Left renal pelvis (tissue), 4 donors: Measurements from ENCODE around the gene SERPING1. TPM values are rescaled to one million over a fixed set of nuclear protein-coding genes. Genes with fewer than 3 reads are reported as not detected.
"Not testable (repeated sequence)": the region's sequence is repeated elsewhere in the genome, so short reads cannot be mapped to it uniquely, and the experiment has no call there.

ENCODE experiments used
- DNase-seq, 4 donors: peaks; one replicate each; pipeline ENCODE4 v3.0.0-alpha.2; 2013; ENCODE audit warnings: low read depth in 4 of 4, low spot score in 3 of 4
- polyA plus RNA-seq, 4 donors: library from polyadenylated mRNA; unstranded; fragments of 120-200 nt; gene quantifications; one replicate each; pipeline ENCODE4 v1.2.1, GENCODE V29; 2013; ENCODE audit not compliant: insufficient read length in 4 of 4

SERPING1 gene
- polyA plus RNA-seq, 4 donors = 139 to 440 (median 176) TPM

DNA sequence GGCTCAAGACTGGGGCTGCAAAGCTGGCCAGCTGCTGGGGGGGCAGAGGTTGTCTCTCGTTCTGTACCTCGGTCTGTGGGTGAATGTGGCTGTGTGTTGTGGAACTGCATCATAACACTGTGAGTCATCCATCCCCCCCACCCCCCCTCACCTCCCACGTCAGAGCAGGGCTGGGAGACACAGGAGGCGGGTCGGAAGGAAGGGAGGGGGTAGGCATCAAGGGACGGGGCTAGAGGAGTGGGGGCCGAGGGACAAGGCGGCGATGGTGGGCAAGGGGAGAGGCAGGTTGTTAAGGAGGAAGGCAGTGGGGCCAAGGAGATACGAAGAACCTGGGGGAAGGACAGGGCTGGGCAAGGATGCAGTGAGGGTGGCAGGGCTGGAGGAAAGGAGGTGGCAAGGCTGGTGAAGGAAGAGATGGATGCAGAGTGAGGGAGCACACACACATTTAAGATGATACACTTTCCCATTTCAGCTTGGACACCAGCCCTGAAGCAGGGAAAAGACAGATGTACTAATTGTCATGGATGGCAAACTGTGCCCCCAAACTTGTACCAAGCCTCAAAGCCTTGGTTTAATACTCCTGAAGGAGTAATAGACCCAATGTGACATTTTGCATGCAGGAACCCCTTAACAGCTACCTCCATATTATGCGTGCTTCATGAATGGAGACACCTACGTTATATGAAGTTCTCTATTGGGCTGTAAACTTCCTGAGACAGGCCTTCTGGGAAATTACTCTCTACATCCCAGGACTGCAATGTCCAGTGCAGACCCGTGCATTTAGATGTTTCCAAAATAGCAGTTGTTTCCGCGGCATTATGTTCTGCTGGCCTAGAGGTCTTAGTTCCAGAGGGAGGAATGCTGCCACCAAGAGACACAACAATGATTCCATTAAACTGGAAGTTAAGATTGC is 52.6 kb downstream of the SERPING1 start, which contains the start of gene YPEL4:
TSS of gene YPEL4 (minus strand) at position 87 of the 913 bp plus-strand sequence. CDS start 2,805 bp downstream, outside the sequence.
- DNase-seq = no peak

DNA sequence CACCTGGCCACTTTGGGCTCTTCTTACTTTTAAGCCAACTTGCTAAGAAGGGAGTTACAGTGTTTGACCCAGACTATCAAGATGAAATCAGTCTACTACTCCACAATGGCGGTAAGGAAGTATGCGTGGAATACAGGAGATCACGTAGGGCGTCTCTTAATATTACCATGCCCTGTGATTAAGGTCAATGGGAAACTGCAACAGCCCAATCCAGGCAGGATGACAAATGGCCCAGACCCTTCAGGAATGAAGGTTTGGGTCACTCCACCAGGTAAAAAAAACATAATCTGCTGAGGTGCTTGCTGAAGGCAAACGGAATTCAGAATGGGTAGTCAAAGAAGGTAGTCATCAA is 53.2 kb downstream of the SERPING1 start:
- DNase-seq = no peak

DNA sequence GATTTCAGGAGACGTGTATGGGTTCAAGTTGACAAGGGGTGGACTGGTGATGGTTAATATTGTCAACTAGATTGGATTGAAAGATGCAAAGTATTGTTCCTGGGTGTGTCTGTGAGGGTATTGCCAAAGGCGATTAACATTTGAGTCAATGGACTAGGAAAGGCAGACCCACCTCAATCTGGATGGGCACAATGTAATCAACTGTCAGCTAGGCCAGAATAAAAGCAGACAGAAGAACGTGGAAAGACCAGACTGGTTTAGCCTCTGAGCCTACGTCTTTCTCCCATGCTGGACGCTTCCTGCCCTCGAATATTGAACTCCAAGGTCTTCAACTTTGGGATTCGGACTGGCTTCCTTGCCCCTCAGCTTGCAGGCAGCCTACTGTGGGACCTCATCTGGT is 53.9 kb downstream of the SERPING1 start:
- DNase-seq = no peak

DNA sequence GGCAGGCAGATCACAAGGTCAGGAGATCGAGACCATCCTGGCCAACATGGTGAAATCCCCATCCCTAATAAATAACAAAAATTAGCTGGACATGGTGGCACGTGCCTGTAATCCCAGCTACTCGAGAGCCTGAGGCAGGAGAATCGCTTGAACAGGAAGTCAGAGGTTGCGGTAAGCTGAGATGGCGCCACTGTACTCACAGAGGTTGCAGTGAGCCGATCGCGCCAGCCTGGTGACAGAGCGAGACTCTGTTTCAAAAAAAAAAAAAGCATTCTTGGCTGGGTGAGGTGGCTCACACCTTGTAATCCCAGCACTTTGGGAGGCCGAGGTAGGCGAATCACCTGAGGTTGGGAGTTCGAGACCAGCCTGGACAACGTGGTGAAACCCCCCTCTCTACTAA is 54.7 kb downstream of the SERPING1 start:
- not testable (repeated sequence) for DNase-seq

DNA sequence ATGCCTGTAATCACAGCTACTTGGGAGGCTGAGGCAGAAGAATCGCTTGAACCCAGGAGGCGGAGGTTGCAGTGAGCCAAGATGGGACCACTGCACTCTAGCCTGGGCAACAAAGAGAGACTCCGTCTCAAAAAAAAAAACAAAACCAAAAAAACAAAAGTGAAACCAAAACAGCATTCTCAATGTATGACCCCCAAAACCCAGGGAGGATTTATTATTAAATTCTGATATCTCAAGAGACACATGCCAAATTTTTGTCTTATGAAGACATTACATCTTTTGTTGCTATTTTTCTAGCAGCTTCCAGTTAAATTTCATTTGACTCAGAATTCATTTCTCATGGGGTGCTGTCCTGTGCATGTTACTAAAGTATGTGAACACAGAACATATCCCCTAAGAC is 55.2 kb downstream of the SERPING1 start:
- no peak for DNase-seq

DNA sequence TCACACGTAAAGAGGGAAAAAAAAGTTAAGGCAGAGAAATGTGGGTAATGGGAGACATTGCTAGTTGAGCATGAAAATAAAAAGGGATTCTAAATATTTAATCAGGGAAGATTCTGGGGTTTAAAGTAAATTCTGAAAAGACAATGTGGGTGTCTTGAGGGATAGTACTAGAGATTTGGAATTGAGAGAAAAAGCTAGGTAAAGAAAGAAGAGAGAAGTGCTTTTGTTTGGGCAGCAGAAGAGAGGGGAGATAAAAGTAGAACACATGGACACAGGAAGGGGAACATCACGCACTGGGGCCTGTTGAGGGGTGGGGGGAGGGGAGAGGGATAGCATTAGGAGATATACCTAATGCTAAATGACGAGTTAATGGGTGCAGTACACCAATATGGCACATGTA is 55.7 kb downstream of the SERPING1 start:
- no peak for DNase-seq

DNA sequence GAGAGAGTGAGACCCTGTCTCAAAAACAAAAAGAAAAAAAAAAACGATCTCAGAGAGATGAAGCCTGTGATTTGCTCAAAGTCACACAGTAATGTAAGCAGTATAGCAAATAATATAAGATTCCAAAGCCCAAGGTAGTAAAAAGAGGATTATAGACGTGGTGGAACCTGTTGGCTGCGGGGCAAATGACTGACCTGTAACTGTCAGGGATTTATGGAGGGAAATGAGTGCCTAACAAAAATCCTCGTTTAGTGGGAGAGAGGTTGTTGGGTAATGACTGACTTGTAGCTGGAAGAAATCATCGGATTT is 59.4 kb downstream of the SERPING1 start:
- no peak for DNase-seq

DNA sequence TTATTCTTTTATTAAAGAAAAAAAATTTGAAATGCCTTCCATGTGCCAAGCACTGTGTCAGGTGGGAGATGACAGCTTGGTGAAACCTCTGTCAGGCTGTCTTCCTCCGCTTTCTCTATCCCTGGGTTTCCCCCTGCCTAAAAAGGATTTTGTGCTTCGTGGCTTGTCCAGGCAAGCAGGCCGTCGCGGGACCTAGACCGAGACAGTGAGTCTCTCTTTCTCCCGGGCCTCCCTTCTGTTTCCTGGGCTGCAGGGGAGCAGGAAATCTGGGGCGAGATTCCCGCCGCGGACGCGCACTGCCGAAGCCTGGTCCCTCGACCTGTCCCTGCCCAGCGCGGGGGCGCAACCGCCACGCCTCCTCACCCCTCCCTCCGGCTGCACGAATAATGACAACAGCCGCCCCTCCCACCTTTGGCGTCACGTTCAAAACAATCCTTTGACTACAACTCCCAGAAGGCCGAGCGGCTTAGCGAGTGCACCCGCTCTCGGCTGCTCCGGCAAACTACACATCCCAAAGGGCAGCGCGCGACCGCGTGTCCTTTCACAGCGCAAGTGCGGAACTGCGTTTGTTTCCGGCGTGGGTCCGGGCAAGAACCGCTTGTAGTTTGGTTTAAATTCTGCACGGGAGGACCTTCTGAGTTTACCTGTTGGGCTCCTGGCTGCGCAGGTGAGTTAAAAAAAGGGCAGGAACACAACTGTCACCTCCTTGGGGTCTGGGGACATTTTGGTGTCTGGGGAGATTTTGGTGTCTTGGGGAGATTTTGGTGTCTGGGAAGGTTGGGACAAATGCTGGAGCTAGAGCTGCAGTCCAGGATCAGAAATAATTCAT is 59.9 kb downstream of the SERPING1 start, which contains the start of gene CLP1:
TSS of gene CLP1 (plus strand) at position 569 of the 829 bp plus-strand sequence. CDS start 1,715 bp downstream, outside the sequence.
- peak; percentile 97 to 99 (median 98) for DNase-seq

DNA sequence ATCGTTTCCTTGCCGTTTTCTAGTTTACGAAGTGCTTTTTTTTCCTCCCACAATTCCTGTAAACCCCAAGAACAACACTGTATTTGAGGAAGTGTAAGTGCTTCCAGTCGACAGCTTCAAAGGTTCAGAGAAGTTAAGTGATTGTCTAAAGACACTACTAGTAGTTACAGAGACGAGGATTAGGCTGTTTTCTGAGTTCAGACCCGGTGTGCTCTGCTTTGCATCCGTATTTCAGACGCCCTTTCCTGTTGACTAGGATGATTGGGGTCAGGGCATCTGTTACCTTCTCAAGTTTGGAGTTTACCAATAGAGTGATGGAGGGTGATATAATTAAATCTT is 60.5 kb downstream of the SERPING1 start:
- no peak for DNase-seq

DNA sequence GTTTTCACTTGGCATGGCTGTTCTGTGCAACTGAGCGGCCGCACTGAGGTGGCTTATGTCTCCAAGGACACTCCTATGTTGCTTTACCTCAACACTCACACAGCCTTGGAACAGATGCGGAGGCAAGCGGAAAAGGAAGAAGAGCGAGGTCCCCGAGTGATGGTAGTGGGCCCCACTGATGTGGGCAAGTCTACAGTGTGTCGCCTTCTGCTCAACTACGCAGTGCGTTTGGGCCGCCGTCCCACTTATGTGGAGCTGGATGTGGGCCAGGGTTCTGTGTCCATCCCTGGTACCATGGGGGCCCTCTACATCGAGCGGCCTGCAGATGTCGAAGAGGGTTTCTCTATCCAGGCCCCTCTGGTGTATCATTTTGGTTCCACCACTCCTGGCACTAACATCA is 62.2 kb downstream of the SERPING1 start:
- no peak for DNase-seq

DNA sequence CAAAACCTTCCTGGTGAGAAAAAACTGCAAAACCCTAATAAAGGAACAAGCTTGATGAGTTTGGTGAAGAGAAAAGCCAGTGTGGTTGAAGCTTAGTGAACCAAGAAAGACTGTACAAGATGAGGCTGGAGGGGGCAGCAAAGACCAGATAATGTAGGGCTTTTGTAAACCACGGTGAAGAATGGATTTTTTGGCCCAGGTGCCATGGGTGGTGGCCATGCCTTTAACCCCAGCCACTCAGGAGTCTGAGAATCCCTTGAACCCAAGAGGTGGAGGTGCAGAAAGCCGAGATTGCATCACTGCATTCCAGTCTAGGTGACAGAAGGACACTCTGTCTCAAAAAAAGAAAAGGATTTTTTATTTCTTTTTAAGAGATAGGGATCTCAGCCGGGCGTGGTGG is 65.4 kb downstream of the SERPING1 start:
- no peak for DNase-seq

DNA sequence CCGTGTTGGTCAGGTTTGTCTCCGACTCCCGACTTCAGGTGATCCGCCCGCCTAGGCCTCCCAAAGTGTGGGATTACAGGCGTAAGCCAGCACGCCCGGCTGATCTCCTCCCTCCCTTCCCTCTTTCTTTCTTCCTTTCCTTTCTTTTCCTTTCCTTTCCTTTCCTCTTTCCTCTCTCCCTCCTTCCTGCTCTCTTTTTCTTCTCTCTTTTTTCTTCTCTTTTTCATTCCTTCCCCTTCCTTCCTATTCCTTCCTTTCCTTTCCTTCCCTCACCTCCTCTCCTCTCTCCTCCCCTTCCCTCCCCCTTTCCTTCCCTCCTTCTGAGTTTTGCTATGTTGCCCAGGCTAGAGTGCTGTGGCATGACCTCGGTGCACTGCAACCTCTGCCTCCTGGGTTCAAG is 66.5 kb downstream of the SERPING1 start:
- DNase-seq = no peak

Other genes starting within 250 kb of the SERPING1 start
- gene PRG3, start 216.5 kb upstream of the SERPING1 start, polyA plus RNA-seq = 1 to 10 TPM in 1 of 4 donors, under 1 TPM in 3; 0.19 to 1.2 (median 0.45) TPM
- gene PRG2, start 207.0 kb upstream of the SERPING1 start, polyA plus RNA-seq = 1 to 10 TPM in 1 of 4 donors, under 1 TPM in 3; 0.20 to 2.2 (median 0.78) TPM
- gene SLC43A3, start 170.6 kb upstream of the SERPING1 start, polyA plus RNA-seq = 10 to 100 TPM; 24.1 to 29.1 (median 26.2) TPM
- gene RTN4RL2, start 137.2 kb upstream of the SERPING1 start, polyA plus RNA-seq = 1 to 10 TPM in 3 of 4 donors, under 1 TPM in 1; 1.00 to 3.6 (median 2.2) TPM
- 1 to 10 TPM; 4.9 to 9.7 (median 6.5) TPM for gene SLC43A1, start 82.0 kb upstream of the SERPING1 start, polyA plus RNA-seq
- gene TIMM10, start 66.9 kb upstream of the SERPING1 start, polyA plus RNA-seq = 10 to 100 TPM; 42.2 to 52.6 (median 46.8) TPM
- under 1 TPM; 0.21 to 0.63 (median 0.38) TPM for gene SMTNL1, start 60.1 kb upstream of the SERPING1 start, polyA plus RNA-seq
- 10 to 100 TPM; 36.5 to 46.7 (median 42.3) TPM for gene UBE2L6, start 30.0 kb upstream of the SERPING1 start, polyA plus RNA-seq
- 1 to 10 TPM; 1.5 to 4.4 (median 3.3) TPM for gene YPEL4, start 52.2 kb downstream of the SERPING1 start, polyA plus RNA-seq
- gene CLP1, start 60.1 kb downstream of the SERPING1 start, polyA plus RNA-seq = 10 to 100 TPM; 12.0 to 17.2 (median 16.5) TPM
- 10 to 100 TPM; 38.9 to 55.7 (median 50.5) TPM for gene ZDHHC5, start 70.4 kb downstream of the SERPING1 start, polyA plus RNA-seq
- gene MED19, start 114.5 kb downstream of the SERPING1 start, polyA plus RNA-seq = 10 to 100 TPM; 15.0 to 24.4 (median 18.5) TPM
- 100 to 1,000 TPM in 3 of 4 donors, 10 to 100 TPM in 1; 81.6 to 126 (median 117) TPM for gene TMX2, start 114.9 kb downstream of the SERPING1 start, polyA plus RNA-seq
- 100 to 1,000 TPM in 2 of 4 donors, 10 to 100 TPM in 2; 88.2 to 142 (median 99.1) TPM for gene SELENOH, start 143.8 kb downstream of the SERPING1 start, polyA plus RNA-seq
- under 1 TPM; 0.06 to 0.18 (median 0.13) TPM for gene BTBD18, start 154.1 kb downstream of the SERPING1 start, polyA plus RNA-seq
- gene CTNND1, start 164.1 kb downstream of the SERPING1 start, polyA plus RNA-seq = 100 to 1,000 TPM; 144 to 230 (median 216) TPM